Cerebellar cortex (tissue), 1 donor: ENCODE results near the gene CACNA1S.

Source experiments
- DNase-seq: peaks from one replicate; pipeline ENCODE4 v3.0.0-alpha.2; 2015; ENCODE audit warnings: low spot score

Gene CACNA1S

DNA sequence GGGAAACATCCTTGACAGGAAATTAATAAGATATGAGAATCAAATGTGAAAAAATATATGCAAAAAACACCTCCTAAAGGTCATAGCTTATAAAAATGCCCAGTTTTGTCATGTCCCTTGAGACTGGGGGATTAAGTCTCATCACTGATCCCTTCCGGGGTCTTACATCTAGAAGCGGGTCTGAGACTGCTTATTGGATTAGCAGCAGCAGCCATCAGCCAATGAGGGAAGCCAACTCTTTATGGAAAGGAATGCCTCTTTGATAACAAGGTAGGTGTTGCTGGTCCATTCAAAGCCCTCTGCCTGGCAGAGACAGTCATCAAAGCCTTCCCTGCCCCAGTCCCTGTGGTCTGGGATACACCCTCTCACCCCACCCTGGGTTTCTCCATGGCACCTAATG is 3.9 kb upstream of the CACNA1S start:
- DNase-seq = no peak

DNA sequence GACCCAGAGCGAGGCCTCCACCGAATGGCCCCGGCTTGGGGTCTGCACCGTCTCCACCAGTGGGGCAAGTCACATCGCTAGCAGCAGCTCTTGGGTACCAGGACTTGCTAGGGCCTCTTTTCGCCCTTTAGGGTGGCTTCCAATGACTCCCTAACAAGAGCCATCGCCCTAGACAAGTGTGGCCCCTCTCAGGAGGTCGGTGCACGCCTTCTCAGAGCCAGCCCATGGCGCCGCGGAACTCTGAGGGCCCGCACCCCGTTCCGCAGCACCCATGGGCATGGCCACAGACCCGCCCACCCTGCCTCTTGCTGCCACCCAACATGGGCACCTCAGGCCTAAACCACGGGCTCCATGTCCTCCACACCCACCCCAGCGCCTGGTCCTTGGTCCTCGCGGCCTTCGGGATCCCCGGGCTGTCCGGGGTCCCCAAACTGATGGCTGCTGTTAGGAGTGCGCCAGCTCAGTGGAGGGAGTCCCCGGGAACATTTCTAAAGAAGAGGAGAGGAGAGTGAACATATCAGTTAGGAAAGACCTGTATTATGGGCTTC is 3.2 kb upstream of the CACNA1S start:
- DNase-seq = no peak

DNA sequence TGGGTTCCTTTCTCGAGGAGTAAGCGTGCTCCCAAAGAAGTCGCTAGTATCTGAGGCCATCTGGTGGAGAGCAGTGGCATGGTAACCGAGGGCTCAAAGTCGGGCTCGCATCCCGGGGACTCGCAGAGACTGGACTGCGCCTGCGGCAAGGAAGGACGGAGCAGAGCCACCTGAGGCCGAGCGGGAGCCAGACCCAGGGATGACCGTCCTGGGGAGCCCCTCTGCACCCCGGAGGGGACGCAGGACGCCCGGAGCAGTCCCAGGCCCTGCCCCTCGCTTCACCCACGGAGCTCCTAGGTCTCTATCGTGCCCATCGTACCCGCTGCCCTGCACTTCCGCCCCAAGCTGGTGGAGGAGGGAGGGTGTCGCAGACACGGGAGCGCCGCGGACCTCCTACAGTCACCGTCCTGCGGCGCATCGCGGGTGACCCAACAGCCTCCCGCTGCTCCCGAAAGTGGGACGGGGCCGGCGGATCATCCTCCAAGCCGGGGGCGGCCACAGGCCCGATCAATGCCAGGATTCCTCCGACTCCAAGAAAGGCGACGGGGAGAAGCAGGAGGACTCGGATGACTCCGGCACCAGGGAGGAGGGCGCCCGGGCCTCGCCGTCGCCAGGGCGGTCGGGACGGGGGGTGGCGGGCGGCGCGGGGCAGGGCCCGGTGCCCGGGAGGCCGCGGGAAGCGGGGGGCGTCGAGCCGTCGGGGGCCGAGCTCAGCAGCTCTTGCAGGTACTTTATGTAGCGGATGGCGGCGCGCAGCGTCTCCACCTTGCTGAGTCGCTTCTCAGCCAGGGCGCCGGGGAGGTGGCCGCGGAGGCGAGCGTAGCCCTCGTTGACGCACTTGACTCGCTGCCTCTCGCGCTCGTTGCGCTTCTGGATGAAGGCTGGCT is 2.3 kb upstream of the CACNA1S start:
- peak; percentile 94 for DNase-seq

DNA sequence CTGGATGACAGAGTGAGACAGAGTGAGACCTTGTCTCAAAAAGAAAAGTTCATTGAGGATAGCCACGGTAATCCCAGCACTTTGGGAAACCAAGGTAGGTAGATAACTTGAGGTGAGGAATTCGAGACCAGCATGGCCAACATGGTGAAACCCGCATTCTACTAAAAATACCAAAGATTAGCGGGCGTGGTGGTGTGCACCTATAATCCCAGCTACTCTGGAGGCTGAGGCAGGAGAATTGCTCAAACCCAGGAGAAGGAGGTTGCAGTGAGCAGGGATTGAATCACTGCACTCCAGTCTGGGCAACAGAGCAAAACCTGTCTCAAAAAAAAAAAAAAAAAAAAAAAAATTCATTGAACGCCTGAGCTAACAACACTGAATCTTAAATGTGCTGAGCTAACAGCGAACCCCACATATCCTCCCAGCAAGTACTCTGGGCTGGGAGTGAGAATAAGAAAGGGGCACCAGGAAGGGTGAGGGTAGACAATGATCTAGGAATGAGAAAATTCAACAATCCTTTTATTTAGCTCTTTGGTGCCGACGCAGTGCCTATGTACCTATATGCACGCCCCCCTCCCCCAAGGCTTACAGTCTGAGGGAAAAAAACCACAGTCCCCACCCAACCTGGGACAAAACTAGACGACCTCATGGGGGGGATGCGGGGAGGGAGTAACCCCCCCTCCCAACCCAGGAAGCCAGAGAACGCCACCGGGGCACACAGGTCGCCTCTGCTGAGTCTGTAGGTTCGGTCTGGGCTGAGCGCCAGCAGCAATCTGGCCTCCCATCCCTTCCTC is 1.4 kb upstream of the CACNA1S start:
- DNase-seq = no peak

DNA sequence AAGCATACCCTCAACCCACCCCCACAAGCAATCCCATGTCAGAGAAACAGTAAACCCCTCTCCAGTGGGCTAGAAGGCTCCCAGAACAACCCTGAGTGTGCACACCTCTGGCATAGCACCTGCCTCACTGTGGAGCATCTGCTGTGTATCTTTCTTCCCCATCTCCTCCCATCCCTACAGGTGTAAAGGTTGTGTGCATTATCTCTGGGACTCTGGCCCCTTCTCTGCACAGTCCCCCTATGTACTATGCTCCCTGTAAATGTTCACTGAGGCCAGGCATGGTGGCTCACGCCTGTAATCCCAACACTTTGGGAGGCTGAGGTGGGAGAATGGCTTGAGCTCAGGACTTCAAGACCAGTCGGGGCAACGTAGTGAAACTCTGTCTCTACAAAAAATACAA is 700 bp upstream of the CACNA1S start:
- no peak for DNase-seq

DNA sequence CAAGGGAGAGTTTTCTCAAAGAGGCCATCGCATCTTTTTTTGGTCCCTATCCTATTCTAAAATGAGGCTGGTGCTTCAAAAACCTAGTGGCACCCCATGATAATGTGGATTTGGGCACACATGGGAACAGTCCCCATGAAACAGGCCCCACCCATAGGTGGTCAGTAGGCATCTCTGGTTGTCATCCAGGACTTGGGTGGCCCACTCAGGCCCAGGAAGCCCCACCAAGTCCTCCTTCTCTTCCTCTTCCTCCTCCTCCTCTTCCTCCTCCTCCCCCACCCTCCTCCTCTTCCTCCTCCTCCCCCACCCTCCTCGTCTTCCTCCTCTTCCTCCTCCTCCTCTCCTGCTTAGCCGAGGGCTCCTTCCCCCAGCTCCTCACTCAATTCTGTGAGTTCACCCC is 554 bp downstream of the CACNA1S start:
- no peak for DNase-seq

DNA sequence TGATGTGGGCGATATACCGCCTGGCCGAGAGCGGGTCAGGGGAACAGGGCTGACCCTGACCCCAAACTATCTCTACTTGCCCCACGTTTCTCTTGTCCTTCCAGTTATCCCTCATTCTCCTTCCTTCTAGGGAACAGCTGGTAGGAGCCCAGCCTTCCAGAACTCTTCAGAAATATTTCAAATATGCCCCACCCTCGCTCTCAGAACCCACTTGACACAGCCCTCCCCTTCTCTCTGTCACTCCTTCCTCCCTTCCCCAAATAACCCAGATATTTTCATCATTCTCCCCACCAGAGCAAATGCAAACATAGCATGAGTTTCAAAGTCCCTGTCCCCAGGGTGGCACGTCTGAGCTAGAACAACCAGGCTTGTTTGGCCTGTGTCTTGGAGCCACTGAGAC is 1.1 kb downstream of the CACNA1S start:
- DNase-seq = no peak

DNA sequence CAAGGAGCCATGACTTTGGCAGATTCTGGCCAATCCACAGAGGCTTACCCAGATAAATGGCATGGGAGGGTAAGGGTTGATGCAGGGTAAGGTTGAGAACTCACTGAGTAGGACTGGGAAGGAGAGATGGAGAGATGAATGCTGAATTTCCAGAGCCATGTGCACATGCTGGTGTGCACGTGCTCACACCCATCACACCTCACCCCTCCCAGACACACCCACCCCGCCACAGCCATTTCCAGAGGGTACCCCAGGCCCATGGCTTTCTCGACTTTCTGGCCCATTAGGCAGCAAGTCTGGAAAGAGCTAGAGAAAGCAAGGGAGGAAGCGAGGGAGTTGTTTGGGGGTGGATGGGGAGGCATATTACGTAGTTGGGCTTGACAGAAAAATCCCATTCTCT is 1.6 kb downstream of the CACNA1S start:
- no peak for DNase-seq

DNA sequence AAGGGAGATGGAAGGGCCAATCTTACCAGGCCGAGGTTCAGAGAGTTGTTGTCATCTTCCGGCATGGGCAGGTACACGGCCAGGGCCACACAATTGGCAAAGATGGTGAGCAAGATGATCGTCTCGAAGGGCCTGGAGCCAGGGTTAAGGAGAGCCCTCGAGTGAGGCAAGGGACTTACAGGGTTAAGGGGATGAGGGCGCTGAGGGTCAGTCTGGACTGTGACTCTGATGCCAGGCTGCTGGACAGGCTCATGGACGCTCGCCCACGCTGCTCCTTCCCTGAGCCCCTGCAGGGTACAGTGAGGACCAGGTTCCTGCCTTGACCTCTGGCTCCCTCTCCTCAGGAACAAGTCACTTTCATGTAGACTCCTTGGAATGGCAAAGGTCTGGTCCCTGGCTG is 2.1 kb downstream of the CACNA1S start:
- DNase-seq = no peak

DNA sequence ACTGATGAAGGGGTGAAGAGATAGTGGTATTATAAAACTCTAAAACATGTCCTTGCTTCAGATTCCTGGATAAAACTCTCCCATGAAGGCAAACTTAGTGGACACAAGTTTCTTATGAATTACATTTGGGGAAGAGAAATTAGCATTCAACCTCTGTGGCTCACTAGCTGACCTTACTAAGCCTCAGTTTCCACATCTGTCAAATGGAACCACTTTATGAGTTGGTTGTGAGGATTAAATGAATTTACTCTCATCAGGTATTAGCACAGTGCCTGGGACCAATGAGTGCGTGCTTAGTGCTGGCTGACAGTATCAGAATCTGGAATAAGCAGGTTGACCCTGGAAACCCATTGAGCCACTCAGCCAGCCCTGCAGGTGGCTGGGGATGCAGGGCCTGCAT is 2.6 kb downstream of the CACNA1S start:
- no peak for DNase-seq

DNA sequence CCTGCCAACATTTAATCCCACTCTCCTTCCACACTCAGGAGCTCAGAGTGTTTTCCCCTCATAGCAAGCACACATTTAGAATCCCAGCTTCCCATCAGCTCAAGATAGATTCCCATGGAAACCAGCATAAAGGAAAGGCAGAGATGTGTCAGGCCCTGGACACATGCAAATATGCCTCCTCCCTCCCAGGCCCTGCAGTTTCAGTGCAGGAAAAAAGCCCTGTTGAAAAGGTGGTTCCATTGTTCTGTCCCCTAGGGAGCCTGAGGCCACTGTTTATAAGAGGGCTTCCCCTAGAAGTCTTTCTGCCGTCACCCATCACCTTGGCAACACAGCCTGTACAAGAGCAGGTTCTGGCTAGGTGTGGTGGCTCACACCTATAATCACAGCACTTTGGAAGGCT is 3.6 kb downstream of the CACNA1S start:
- DNase-seq = no peak

DNA sequence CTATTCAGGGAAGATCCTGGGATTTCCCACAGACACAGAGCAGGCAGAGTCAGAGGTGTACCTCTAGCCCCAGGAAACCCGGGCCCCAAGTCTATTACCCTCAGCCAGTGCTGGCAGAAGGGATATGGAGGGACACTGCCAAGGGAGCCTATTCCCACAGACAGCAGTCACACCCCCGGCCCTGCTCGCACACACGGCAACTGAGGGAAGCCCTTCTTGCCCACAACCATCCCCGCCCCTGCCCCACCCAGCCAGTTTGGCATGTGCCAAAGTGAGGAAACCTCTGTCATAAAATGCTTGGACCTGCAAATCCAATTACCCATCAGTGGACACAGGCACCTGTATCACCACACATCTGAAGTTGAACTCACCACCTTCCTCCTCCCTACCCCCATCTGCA is 6.5 kb downstream of the CACNA1S start:
- DNase-seq = no peak

DNA sequence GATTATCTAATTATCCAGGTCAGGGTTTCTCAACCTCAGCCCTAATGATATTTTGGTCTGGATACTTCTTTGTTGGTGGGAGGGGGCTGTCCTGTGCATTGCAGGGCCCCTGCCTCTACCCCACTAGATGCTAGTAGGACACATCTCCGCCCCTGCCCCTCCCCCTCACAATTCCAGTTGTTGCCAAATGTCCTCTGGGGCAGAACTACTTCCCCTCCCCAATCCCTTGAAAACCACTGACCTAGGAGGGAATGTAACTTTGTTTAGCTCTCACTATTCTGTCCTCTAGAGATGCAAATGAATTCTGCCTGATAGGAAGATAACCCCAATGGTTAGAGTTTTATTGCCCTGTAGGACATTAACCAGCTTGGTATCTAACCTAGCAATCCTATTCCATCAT is 8.1 kb downstream of the CACNA1S start:
- no peak for DNase-seq

DNA sequence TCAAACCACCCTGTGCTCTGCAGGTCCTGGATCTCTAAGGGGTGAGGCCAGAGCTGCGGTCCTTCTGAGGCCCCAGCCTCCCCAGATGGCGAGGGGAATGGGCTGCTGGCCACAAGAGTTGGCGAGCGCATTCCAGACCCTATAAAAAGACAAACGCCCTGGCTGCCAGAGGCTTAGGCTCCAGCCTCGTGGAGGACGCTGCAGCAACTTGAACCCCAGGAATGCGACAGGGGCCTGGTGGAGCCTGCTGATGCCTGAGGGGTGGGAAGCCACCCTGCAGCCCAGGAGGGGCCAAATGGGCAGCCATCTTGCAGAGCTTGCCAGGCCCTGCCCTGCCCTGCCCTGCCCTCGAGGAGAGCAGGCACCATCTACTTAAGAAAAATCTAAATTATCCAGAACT is 8.6 kb downstream of the CACNA1S start:
- no peak for DNase-seq

DNA sequence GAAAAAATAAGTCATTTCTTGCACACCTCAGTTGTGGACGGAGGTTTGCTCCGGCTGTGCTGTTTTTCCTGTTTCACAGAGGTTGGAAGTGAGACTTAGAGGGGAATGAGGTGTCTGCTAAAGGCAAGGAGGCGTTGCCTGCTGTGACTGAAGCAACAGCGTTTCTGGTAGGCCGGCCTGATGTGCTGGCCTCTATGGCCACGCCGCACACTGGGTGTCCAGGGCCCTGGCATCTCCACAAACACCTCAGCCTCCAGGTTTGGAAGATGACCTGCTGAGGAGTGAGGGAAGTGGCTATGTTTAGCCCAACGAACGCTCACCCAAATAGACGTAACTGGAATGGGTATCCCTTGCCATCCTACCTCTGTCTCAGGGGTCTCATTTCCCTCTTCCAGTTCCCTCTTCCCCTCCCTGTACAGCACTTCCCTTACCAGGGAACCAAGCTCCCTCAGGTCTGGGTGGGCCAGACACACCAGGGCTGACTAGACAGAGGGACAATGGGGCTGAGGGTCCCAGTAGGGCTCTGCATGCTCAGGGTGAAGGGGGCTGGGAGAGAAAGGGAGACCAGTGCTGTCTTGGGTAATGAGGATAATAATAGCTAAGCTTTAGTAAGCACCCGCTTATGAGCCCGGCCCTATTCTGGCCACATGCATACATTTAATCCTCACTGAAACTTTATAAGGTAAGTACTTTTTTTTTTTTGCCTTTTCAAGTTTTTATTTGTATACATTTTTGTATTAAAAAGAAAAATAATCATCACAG is 11.9 kb downstream of the CACNA1S start:
- DNase-seq = no peak

DNA sequence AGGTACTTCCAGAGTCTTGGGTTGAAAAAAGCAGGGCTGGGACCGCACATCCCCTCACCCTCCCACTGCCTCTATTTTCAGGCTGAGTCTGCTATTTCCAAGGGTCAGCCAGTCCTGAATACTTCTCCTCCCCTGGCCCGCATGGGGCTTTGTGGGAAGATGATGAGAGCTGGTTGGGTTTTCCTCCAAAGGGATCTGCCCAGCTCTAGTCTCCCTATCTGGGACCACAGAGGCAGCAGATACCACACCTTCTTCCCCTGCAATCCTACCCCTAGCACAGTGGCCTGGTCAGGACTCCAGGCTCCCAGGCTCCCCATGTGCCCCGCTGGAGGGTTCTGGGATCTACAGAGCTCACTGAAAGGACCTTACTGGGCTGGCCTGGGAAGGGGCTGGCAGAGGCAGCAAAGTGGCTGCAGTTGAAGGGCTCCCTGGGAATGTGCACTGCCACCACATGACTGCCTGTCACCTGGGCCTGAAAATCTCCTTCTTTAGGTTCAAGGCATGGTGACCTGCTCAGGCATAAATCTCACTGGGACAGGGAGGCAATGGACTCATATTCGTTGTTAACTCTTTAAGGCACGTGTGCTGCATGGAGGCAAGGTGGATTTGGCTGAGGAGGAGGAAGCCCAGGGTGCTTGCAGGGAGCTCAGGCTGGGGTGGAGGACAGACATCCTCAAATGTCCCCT is 13.1 kb downstream of the CACNA1S start:
- no peak for DNase-seq

DNA sequence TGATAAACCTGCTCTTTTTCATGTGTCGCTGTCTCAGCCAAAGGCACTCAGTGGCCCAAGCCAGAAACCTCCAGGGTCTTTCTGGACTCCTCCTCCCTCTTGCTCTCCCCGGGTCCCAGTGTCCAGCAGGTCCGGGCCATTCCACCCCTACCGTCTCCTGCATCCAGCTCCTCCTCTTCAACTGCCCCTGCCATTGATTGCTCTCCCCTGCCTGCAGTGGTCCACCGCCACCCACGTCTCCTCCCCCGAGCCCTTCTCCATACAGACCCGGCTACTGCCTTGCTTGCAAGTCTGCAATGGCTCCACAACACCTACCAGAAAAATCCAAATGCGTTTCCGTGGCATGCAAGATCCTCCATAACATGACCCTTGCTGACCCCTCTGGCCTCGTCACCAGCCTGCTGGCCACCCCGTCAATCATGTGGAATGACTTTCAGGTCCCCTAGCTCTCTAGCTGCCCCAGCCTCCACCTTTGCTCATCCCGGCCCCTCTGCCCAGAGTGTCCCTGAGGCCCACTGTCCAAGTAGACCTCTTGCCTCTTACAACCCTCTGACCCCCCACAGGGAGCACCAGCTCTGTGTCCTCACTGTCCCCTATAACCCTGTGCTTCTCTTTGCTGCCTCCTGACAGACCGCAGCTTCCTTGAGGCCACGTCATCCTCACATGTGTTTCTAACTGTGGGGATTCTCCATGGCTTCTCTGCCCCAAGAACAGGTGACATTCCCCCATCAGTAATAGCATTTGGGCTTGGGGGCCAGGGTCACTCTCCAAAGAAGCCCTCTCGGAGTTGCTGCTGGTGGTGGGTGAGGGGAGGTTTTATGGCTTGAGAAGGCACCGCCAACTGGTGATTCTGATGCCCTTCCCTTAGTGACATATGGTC is 15.0 kb downstream of the CACNA1S start:
- DNase-seq = no peak

DNA sequence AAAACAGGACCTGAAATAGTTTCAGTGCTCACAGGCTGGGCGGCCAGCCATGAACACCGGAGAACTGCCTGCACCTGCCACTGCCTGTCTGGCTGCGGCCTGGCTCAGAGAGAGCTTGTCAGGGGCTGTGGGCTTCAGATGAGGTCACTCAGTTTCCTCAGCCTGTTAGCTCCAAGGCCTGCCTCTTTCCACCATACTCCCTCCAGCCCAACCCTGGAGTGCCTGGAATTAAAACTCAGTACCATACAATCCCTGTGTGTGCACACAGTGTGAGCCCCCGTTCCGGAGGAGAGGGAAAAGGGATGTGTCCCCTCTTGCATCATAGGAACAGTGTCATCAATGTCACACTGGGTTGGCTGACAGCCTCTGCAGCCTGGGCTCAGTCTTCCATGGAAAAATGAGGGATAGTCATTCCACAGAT is 16.2 kb downstream of the CACNA1S start:
- no peak for DNase-seq

DNA sequence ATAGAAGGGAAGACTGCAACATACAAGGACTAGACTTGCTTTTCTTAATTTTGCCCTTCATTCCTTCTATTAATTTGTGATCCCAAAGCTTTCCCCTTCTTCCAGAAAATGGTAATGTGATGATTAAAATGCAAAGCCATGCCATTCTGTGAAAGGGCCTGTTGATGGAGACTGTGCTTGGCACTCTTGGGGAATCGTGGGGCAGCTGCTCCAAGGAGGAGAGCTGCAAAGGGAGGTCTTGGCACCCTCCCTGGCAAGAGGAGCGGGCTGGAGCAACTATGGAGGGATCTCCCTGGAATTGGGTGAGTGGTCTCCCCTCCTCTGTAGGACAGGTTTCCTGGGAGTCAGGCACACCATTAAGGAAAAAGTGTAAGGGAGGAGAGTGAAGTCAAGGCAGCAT is 16.6 kb downstream of the CACNA1S start:
- DNase-seq = no peak

DNA sequence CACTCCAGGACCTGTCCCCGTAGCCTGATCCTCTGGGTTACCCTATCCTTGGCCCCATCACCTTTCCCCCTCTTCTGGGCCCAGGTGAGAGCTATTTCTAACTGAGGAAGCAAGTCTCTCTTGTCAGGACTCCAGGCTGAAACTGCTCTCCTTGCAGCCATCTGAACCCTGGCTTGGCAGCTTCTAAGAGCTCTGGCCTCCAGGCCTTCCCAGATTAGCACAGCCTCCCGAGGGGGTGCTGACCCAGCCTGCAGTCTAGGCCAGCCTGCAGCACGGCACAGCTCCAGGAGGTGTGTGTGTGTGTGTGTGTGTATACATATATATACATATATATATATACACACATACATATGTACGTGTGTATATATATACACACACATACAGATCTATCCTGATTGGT is 17.4 kb downstream of the CACNA1S start:
- no peak for DNase-seq

DNA sequence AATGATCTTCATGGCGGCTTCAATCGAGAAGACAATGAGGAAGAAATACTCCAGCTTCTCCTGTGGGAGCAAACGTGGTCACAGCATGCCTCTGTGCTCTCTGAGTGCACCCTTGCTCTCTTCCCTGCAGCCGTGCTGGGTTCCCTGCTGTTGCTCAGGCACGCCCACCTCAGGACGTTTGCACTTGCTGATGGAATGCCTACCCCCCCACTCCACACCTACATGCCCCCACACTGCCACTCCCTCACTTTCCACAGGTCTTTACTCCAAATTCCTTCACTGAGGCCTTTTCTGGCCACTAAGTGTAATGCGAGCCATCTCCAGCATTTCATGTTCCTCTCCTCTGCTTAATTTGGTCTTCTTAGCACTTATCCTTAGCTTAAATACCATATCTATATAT is 18.3 kb downstream of the CACNA1S start:
- DNase-seq = no peak
